Spleen (tissue), 11 donors: ENCODE results near the gene WDR20. TPM values are rescaled to one million over a fixed set of nuclear protein-coding genes. Genes with fewer than 3 reads are reported as not detected.
A peak's percentile ranks its signal among the peaks of the same experiment; 100 is the strongest.

Experiments used
- DNase-seq: peaks from one replicate; pipeline ENCODE4 v3.0.0-alpha.2; 2020
- H3K27ac ChIP-seq, 8 donors: fragments of 200-600 bp; sonication (generic) in 7 of 8; 1 replicate in 4 of 8; 2 replicates in 4 of 8; pipeline versions ENCODE4 v1.5.0 to v1.8.0; 2016 to 2021; ENCODE audit warnings: inconsistent platforms in 4 of 8, mild to moderate bottlenecking in 4 of 8, moderate library complexity in 1 of 8
- H3K27me3 ChIP-seq, 7 donors: fragments of 200-600 bp; sonication (generic) in 6 of 7; replicated peaks in 1 of 7; 1 replicate in 4 of 7; 2 replicates in 3 of 7; pipeline versions ENCODE4 v1.5.0 to v1.8.0; 2016 to 2021; ENCODE audit warnings: inconsistent platforms in 3 of 7, mild to moderate bottlenecking in 1 of 7
- H3K36me3 ChIP-seq, 6 donors: fragments of 200-600 bp; sonication (generic) in 5 of 6; 1 replicate in 4 of 6; 2 replicates in 2 of 6; pipeline versions ENCODE4 v1.5.0 to v1.8.0; 2016 to 2021; ENCODE audit warnings: inconsistent platforms in 2 of 6
- H3K4me1 ChIP-seq, 6 donors: fragments of 200-600 bp; sonication (generic) in 5 of 6; 1 replicate in 3 of 6; 2 replicates in 3 of 6; pipeline versions ENCODE4 v1.5.0 to v1.8.0; 2016 to 2021; ENCODE audit warnings: inconsistent platforms in 3 of 6
- H3K4me3 ChIP-seq, 8 donors: fragments of 200-600 bp; sonication (generic) in 7 of 8; 1 replicate in 4 of 8; 2 replicates in 4 of 8; pipeline versions ENCODE4 v1.5.0 to v1.8.0; 2016 to 2021; ENCODE audit warnings: inconsistent platforms in 4 of 8, mild to moderate bottlenecking in 4 of 8, moderate library complexity in 2 of 8
- H3K9me3 ChIP-seq, 8 donors: fragments of 200-600 bp; sonication (generic) in 7 of 8; 1 replicate in 4 of 8; 2 replicates in 4 of 8; pipeline versions ENCODE4 v1.5.0 to v1.8.0; 2016 to 2021; ENCODE audit warnings: inconsistent platforms in 4 of 8
- POLR2A ChIP-seq, 3 donors: fragments of 450-650 bp; IDR thresholded peaks; one replicate each; pipeline ENCODE4 v1.5.1; 2017; ENCODE audit warnings: antibody characterized with exemption in 3 of 3, mild to moderate bottlenecking in 1 of 3
- POLR2AphosphoS5 ChIP-seq, 3 donors: sonication (generic); formaldehyde crosslinking; IDR thresholded peaks; one replicate each; pipeline ENCODE4 v1.5.1; 2017; ENCODE audit warnings: antibody characterized with exemption in 3 of 3
- WGBS, 5 donors: extraction: QIAGEN DNeasy Blood & Tissue Kit in 3 of 5; methylation state at CpG; one replicate each; pipeline versions ENCODE4 v1.1.5 to v1.1.7; 2013 to 2018; 5-methylcytosine and 5-hydroxymethylcytosine counted together
- intact Hi-C: fragments of 100-400 bp; cut with DNase I; formaldehyde crosslinking; loops from one replicate; pipeline ENCODE4 v1.15.0; 2023; ENCODE audit warnings: low total_unique reads
- polyA plus RNA-seq, 3 donors: library from polyadenylated mRNA; stranded (reverse); fragments of 200-250 nt; gene quantifications; one replicate each; pipeline ENCODE4 v1.2.1, GENCODE V29; 2013
- total RNA-seq, 7 donors: library from RNA; depleted of rRNA in 3 of 7; stranded (reverse); fragments of >200 nt in 3 of 7; fragmentation: NEBNext Ultra II Directional in 4 of 7; extraction: Animal tissue kit (Norgen Biotek cat#: 25700) in 4 of 7; gene quantifications; one replicate each; pipeline versions ENCODE4 v1.1.0 to v1.2.1, GENCODE V29; 2016 to 2021
- TF ChIP-seq, protein P1 (sequence below), 11 experiments: fragments of 200-600 bp in 7 of 11; fragments of 450-650 bp in 4 of 11; sonication (generic) in 4 of 11; IDR thresholded peaks in 8 of 11; conservative IDR thresholded peaks in 3 of 11; 1 replicate in 7 of 11; 2 replicates in 4 of 11; pipeline versions ENCODE4 v1.4.0 to v1.8.0; 2016 to 2021; ENCODE audit warnings: antibody characterized with exemption in 11 of 11, inconsistent platforms in 4 of 11, mild to moderate bottlenecking in 1 of 11
- donor health status: healthy with polysubstance abuse.
- donor health status: DM: no; HTN: no; CAD: no; lungs with moderate emphysema.
- donor health status: DM: no; HTN: no; CAD: no.
- donor health status: Bipolar disorder and iron deficiency.
- donor health status: healthy.
- donor health status: DM: no; HTN: no; CAD: no.
- donor health status: DM: yes; HTN: yes; CAD: no.

Gene WDR20
- total and polyA plus RNA-seq, 10 donors = 8.7 to 40.8 (median 28.2) TPM

- peaks cover 0 to 77% (median 14%) of the 10 kb centered on the region in 6 donors for H3K36me3 ChIP-seq
- no peaks in the 10 kb centered on the region for H3K27me3 ChIP-seq
- peak in 1 of 3 donors; percentile 46 for TF ChIP-seq POLR2AphosphoS5 (IDR thresholded peaks at IDR 0.05)
- TF ChIP-seq, protein P1, sequence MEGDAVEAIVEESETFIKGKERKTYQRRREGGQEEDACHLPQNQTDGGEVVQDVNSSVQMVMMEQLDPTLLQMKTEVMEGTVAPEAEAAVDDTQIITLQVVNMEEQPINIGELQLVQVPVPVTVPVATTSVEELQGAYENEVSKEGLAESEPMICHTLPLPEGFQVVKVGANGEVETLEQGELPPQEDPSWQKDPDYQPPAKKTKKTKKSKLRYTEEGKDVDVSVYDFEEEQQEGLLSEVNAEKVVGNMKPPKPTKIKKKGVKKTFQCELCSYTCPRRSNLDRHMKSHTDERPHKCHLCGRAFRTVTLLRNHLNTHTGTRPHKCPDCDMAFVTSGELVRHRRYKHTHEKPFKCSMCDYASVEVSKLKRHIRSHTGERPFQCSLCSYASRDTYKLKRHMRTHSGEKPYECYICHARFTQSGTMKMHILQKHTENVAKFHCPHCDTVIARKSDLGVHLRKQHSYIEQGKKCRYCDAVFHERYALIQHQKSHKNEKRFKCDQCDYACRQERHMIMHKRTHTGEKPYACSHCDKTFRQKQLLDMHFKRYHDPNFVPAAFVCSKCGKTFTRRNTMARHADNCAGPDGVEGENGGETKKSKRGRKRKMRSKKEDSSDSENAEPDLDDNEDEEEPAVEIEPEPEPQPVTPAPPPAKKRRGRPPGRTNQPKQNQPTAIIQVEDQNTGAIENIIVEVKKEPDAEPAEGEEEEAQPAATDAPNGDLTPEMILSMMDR (IDR thresholded peaks at IDR 0.05 in 8 of 11, conservative IDR thresholded peaks at IDR 0.05 in 3 of 11) = no peak
- no peak for TF ChIP-seq POLR2A (IDR thresholded peaks at IDR 0.05)
- no peak overlapping the region for H3K4me3 ChIP-seq
- H3K4me1 ChIP-seq = peaks cover 0 to 38% (median 23%) of the 10 kb centered on the region in 6 donors
- WGBS, 5 donors = 95 to 98% (median 97%) methylated on average over 8 to 16 of the region's 16 CpGs
- DNase-seq = no peak
- intact Hi-C loops = no loop called here
- H3K9me3 ChIP-seq = no peaks in the 10 kb centered on the region
- no peak overlapping the region for H3K27ac ChIP-seq
These were observed 79.6 kb downstream of the WDR20 start for GRCh38 chr14:102219316-102219715.

- peaks cover 0 to 38% (median 23%) of the 10 kb centered on the region in 6 donors for H3K4me1 ChIP-seq
- TF ChIP-seq POLR2A (IDR thresholded peaks at IDR 0.05) (no peak), POLR2AphosphoS5 (IDR thresholded peaks at IDR 0.05) (peak; percentile 41 to 76 (median 73))
- TF ChIP-seq, protein P1 (IDR thresholded peaks at IDR 0.05 in 8 of 11, conservative IDR thresholded peaks at IDR 0.05 in 3 of 11) = no peak
- H3K36me3 ChIP-seq = peaks cover 0 to 84% (median 14%) of the 10 kb centered on the region in 6 donors
- intact Hi-C loops = no loop called here
- no peak overlapping the region for H3K4me3 ChIP-seq
- peak; percentile 86 for DNase-seq
- no peaks in the 10 kb centered on the region for H3K27me3 ChIP-seq
- whole genome bisulfite sequencing, 5 donors = 58 to 82% (median 71%) methylated on average over 6 to 12 of the region's 12 CpGs
- H3K9me3 ChIP-seq = no peaks in the 10 kb centered on the region
- H3K27ac ChIP-seq = no peak overlapping the region
These were observed 80.3 kb downstream of the WDR20 start for GRCh38 chr14:102220031-102220430.

DNA sequence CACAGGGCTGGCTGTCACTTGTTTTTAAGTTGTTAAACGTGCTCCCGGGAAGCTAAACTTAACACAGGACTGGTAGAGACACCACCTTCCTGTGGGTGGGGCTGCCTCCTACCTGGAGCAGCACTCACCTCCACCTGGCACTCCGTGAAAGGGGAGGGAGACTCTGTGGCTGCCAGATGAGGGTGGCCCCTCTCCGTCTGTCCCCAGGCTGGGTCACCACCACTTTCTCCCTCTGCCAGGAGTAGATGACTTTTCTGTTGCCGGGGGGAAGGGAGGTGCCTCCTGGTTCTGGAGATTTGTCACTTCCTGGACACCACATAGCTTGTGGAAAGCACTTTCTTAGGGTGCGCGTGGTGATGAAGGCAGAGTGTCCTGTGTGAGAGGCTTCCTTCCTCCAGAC, 81.3 kb downstream of the WDR20 start:
- no peak for DNase-seq
- TF ChIP-seq POLR2AphosphoS5 (IDR thresholded peaks at IDR 0.05) (no peak), POLR2A (IDR thresholded peaks at IDR 0.05) (no peak)
- TF ChIP-seq, protein P1 (IDR thresholded peaks at IDR 0.05 in 8 of 11, conservative IDR thresholded peaks at IDR 0.05 in 3 of 11) = no peak
- H3K4me1 ChIP-seq = peaks cover 0 to 36% (median 22%) of the 10 kb centered on the region in 6 donors
- H3K27ac ChIP-seq = no peak overlapping the region
- no peaks in the 10 kb centered on the region for H3K27me3 ChIP-seq
- intact Hi-C loops = no loop called here
- WGBS, 5 donors = 53 to 81% (median 67%) methylated on average over 3 to 7 of the region's 7 CpGs
- H3K4me3 ChIP-seq = no peak overlapping the region
- H3K9me3 ChIP-seq = no peaks in the 10 kb centered on the region
- peaks cover 0 to 75% (median 14%) of the 10 kb centered on the region in 6 donors for H3K36me3 ChIP-seq

DNA sequence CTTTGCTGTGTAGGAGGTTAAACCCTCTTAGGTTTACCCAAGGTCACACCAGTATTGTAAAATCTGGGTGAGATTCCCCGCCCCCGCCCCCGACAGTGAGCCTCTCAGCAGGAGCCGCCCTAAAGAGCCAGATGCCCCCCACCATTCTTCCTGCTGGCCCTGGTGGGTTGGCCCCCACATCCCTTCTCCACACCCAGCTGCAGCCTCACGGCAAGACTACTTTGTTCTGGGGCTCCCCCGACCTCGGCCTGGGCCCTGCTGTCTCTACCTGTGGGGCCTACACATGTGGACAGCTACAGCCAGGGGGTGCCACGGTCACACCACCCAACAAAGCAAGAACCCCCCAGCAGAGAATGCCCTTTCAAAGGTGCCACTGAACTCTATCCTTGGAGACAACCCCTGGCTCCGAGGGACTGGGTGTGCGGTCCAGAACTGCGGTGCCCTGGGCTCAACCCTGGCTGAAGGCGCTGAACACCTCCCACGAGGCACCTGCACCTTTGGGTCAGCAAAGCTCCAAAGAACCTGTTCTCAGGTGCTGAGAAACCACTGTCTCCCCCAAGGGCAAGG, 82.4 kb downstream of the WDR20 start:
- H3K4me3 ChIP-seq = no peak overlapping the region
- intact Hi-C loops = no loop called here
- H3K27ac ChIP-seq = no peak overlapping the region
- no peak for DNase-seq
- 91 to 97% (median 93%) methylated on average over 6 to 13 of the region's 13 CpGs for WGBS, 5 donors
- peaks cover 0 to 37% (median 24%) of the 10 kb centered on the region in 6 donors for H3K4me1 ChIP-seq
- peaks cover 0 to 71% (median 14%) of the 10 kb centered on the region in 6 donors for H3K36me3 ChIP-seq
- H3K27me3 ChIP-seq = no peaks in the 10 kb centered on the region
- TF ChIP-seq POLR2A (IDR thresholded peaks at IDR 0.05) (no peak), POLR2AphosphoS5 (IDR thresholded peaks at IDR 0.05) (no peak)
- TF ChIP-seq, protein P1 (IDR thresholded peaks at IDR 0.05 in 8 of 11, conservative IDR thresholded peaks at IDR 0.05 in 3 of 11) = no peak
- H3K9me3 ChIP-seq = no peaks in the 10 kb centered on the region
